HepG2 (cell line): ENCODE measurements around the gene TXNL4B. TPM values are rescaled to one million over a fixed set of nuclear protein-coding genes. Genes with fewer than 3 reads are reported as not detected.

Experiments
- FOXK2 ChIP-seq: fragments of 450-650 bp; IDR thresholded peaks from 2 replicates; pipeline ENCODE4 v1.6.1; 2016
- IRX3 ChIP-seq: sonication (generic); formaldehyde crosslinking; IDR thresholded peaks from 2 replicates; pipeline ENCODE4 v1.8.1; 2023; ENCODE audit warnings: mild to moderate bottlenecking, low read depth, missing genetic modification reagents, borderline replicate concordance
- MED8 ChIP-seq: sonication (generic); formaldehyde crosslinking; IDR thresholded peaks from 2 replicates; pipeline ENCODE4 v1.8.1; 2023; ENCODE audit warnings: mild to moderate bottlenecking, missing genetic modification reagents; ENCODE audit not compliant: insufficient replicate concordance
- PHF21A ChIP-seq: sonication (generic); formaldehyde crosslinking; IDR thresholded peaks from 2 replicates; pipeline ENCODE4 v1.5.0; 2020; ENCODE audit warnings: mild to moderate bottlenecking, missing genetic modification reagents
- SETDB1 ChIP-seq: sonication (generic); formaldehyde crosslinking; IDR thresholded peaks from 2 replicates; pipeline ENCODE4 v1.5.1; 2020; ENCODE audit warnings: missing genetic modification reagents, mild to moderate bottlenecking, borderline replicate concordance
- TCF7 ChIP-seq: sonication (generic); IDR thresholded peaks from 2 replicates; pipeline ENCODE4 v1.6.1; 2016; ENCODE audit warnings: antibody characterized with exemption, low read depth
- ZFYVE20 ChIP-seq: sonication (generic); formaldehyde crosslinking; IDR thresholded peaks from 2 replicates; pipeline ENCODE4 v1.8.0; 2023; ENCODE audit warnings: low read depth, mild to moderate bottlenecking, moderate library complexity, missing genetic modification reagents, borderline replicate concordance
- ZNF224 ChIP-seq: sonication (generic); formaldehyde crosslinking; IDR thresholded peaks from 2 replicates; pipeline ENCODE4 v1.5.0; 2020; ENCODE audit warnings: mild to moderate bottlenecking, missing genetic modification reagents
- ZNF3 ChIP-seq: IDR thresholded peaks from 2 replicates; pipeline ENCODE4 v1.7.0; 2017; ENCODE audit warnings: inconsistent platforms
- ZNF34 ChIP-seq: sonication (generic); formaldehyde crosslinking; IDR thresholded peaks from 2 replicates; pipeline ENCODE4 v1.4.0; 2020; ENCODE audit warnings: mild to moderate bottlenecking, missing genetic modification reagents, borderline replicate concordance
- ZNF382 ChIP-seq: sonication (generic); formaldehyde crosslinking; IDR thresholded peaks from 2 replicates; pipeline ENCODE4 v1.5.0; 2020; ENCODE audit warnings: missing genetic modification reagents, mild to moderate bottlenecking, borderline replicate concordance
- ZNF567 ChIP-seq: sonication (generic); formaldehyde crosslinking; IDR thresholded peaks from 2 replicates; pipeline ENCODE4 v1.8.1; 2023; ENCODE audit warnings: mild to moderate bottlenecking, missing genetic modification reagents, borderline replicate concordance
- polyA plus RNA-seq, 8 experiments: library from polyadenylated mRNA; depleted of rRNA in 3 of 8; stranded (reverse) in 7 of 8; unstranded in 1 of 8; fragments of >200 nt; fragmentation: Illumina TruSeq in 4 of 8; extraction: Trizol in 4 of 8; gene quantifications; 2 replicates each; pipeline versions ENCODE4 v1.2.1 to v1.2.3, GENCODE V29; 2011 to 2016; ENCODE audit warnings: low read depth in 4 of 8, missing spikeins in 1 of 8, mixed read lengths in 1 of 8; ENCODE audit not compliant: insufficient read depth in 1 of 8
- total RNA-seq, 5 experiments: library from RNA; depleted of rRNA; stranded (reverse); fragments of >200 nt; fragmentation: Illumina TruSeq; extraction: Trizol; gene quantifications; 2 replicates each; pipeline ENCODE4 v1.2.3, GENCODE V29; 2016; ENCODE audit warnings: low read depth in 1 of 5
- TF ChIP-seq, protein P1 (sequence below): sonication (generic); formaldehyde crosslinking; IDR thresholded peaks from 2 replicates; pipeline ENCODE4; 2020; ENCODE audit warnings: missing genetic modification reagents, mild to moderate bottlenecking, borderline replicate concordance
- TF ChIP-seq, protein P2 (sequence below): sonication (generic); formaldehyde crosslinking; IDR thresholded peaks from one replicate; pipeline ENCODE4 v1.5.1; 2020; ENCODE audit warnings: mild to moderate bottlenecking, missing genetic modification reagents; ENCODE audit errors: not compliant biosample characterization
- TF ChIP-seq, protein P3 (sequence below): sonication (generic); formaldehyde crosslinking; IDR thresholded peaks from 2 replicates; pipeline ENCODE4 v1.9.0; 2021; ENCODE audit warnings: missing genetic modification reagents, borderline replicate concordance

Gene TXNL4B
- total and polyA plus RNA-seq, 2 of the 13 experiments (the other 11 are each of a cell fraction or from before 2014, with no cell fraction given), result 17.4 to 18.3 TPM

DNA sequence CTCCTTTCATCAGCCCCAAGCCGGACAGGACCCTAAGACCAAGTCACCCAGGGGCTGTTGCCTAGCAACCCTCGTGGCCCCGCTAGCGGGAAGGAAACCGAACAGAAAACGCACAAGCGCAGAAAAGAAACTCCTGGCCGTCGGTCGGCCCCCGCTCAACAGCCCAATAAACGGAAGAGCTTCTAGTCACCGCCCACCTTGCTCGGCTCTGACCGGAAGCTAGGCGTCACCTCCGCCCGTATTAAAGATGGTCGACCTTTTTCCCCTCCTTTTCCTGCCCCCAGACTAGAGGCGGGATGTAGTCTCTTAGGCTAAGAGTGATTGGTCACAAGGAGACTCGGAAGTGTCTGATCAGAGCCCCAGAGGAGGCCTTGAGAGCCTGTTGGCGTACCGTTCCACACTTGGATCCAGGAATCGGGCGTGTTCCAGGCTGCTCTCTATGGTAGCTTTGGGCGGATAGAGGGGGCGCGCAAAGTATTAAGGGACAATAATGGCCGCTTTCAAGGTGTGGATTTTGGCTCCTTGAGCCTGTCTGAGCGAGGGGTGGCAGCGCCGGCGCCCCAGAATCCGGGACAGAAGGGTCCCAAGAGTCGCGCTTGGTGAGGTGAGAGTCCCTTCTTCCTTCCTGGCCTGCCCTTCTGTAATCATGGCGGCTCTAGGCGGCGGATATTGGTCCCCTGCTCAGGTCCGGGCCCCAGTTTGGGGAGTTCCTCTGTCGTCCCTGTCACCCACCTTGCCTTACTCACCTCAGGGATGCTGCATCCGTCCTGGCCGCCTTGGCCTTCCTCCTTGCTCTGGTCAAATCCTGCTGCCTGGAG, at the start of gene TXNL4B, which contains the start of gene DHX38 (continued):
- TF ChIP-seq ZNF382 (CRISPR knock-in tag) (no peak), MED8 (CRISPR knock-in tag) (peak; percentile 14), ZFYVE20 (no peak), ZNF34 (no peak; the same call in 1 of the 2 replicates), FOXK2 (peak; percentile 64), ZNF567 (CRISPR knock-in tag) (peak; percentile 93; the same call in 1 of the 2 replicates), PHF21A (peak; percentile 81; the same call in 1 of the 2 replicates), IRX3 (CRISPR knock-in tag) (no peak), ZNF3 (CRISPR knock-in tag) (no peak), ZNF224 (CRISPR knock-in tag) (0 out of 2 replicates have a peak, but pooled peaks have one; percentile 86), TCF7 (no peak), SETDB1 (no peak)
- TF ChIP-seq, protein P1, sequence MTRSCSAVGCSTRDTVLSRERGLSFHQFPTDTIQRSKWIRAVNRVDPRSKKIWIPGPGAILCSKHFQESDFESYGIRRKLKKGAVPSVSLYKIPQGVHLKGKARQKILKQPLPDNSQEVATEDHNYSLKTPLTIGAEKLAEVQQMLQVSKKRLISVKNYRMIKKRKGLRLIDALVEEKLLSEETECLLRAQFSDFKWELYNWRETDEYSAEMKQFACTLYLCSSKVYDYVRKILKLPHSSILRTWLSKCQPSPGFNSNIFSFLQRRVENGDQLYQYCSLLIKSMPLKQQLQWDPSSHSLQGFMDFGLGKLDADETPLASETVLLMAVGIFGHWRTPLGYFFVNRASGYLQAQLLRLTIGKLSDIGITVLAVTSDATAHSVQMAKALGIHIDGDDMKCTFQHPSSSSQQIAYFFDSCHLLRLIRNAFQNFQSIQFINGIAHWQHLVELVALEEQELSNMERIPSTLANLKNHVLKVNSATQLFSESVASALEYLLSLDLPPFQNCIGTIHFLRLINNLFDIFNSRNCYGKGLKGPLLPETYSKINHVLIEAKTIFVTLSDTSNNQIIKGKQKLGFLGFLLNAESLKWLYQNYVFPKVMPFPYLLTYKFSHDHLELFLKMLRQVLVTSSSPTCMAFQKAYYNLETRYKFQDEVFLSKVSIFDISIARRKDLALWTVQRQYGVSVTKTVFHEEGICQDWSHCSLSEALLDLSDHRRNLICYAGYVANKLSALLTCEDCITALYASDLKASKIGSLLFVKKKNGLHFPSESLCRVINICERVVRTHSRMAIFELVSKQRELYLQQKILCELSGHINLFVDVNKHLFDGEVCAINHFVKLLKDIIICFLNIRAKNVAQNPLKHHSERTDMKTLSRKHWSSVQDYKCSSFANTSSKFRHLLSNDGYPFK (CRISPR knock-in tag), result peak; percentile 99
- TF ChIP-seq, protein P2, sequence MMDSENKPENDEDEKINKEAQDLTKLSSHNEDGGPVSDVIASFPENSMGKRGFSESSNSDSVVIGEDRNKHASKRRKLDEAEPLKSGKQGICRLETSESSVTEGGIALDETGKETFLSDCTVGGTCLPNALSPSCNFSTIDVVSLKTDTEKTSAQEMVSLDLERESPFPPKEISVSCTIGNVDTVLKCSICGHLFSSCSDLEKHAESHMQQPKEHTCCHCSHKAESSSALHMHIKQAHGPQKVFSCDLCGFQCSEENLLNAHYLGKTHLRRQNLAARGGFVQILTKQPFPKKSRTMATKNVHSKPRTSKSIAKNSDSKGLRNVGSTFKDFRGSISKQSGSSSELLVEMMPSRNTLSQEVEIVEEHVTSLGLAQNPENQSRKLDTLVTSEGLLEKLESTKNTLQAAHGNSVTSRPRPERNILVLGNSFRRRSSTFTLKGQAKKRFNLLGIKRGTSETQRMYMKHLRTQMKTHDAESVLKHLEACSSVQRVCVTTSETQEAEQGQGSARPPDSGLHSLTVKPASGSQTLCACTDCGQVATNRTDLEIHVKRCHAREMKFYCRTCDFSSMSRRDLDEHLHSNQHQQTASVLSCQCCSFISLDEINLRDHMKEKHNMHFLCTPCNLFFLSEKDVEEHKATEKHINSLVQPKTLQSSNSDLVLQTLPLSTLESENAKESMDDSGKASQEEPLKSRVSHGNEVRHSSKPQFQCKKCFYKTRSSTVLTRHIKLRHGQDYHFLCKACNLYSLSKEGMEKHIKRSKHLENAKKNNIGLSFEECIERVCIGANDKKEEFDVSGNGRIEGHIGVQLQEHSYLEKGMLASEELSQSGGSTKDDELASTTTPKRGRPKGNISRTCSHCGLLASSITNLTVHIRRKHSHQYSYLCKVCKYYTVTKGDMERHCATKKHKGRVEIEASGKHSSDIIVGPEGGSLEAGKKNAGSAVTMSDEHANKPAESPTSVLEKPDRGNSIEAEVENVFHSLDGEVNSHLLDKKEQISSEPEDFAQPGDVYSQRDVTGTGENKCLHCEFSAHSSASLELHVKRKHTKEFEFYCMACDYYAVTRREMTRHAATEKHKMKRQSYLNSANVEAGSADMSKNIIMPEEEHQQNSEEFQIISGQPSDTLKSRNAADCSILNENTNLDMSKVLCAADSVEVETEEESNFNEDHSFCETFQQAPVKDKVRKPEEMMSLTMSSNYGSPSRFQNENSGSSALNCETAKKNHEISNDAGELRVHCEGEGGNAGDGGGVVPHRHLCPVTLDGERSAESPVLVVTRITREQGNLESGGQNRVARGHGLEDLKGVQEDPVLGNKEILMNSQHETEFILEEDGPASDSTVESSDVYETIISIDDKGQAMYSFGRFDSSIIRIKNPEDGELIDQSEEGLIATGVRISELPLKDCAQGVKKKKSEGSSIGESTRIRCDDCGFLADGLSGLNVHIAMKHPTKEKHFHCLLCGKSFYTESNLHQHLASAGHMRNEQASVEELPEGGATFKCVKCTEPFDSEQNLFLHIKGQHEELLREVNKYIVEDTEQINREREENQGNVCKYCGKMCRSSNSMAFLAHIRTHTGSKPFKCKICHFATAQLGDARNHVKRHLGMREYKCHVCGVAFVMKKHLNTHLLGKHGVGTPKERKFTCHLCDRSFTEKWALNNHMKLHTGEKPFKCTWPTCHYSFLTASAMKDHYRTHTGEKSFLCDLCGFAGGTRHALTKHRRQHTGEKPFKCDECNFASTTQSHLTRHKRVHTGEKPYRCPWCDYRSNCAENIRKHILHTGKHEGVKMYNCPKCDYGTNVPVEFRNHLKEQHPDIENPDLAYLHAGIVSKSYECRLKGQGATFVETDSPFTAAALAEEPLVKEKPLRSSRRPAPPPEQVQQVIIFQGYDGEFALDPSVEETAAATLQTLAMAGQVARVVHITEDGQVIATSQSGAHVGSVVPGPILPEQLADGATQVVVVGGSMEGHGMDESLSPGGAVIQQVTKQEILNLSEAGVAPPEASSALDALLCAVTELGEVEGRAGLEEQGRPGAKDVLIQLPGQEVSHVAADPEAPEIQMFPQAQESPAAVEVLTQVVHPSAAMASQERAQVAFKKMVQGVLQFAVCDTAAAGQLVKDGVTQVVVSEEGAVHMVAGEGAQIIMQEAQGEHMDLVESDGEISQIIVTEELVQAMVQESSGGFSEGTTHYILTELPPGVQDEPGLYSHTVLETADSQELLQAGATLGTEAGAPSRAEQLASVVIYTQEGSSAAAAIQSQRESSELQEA (CRISPR knock-in tag), result peak; percentile 93
- TF ChIP-seq, protein P3, sequence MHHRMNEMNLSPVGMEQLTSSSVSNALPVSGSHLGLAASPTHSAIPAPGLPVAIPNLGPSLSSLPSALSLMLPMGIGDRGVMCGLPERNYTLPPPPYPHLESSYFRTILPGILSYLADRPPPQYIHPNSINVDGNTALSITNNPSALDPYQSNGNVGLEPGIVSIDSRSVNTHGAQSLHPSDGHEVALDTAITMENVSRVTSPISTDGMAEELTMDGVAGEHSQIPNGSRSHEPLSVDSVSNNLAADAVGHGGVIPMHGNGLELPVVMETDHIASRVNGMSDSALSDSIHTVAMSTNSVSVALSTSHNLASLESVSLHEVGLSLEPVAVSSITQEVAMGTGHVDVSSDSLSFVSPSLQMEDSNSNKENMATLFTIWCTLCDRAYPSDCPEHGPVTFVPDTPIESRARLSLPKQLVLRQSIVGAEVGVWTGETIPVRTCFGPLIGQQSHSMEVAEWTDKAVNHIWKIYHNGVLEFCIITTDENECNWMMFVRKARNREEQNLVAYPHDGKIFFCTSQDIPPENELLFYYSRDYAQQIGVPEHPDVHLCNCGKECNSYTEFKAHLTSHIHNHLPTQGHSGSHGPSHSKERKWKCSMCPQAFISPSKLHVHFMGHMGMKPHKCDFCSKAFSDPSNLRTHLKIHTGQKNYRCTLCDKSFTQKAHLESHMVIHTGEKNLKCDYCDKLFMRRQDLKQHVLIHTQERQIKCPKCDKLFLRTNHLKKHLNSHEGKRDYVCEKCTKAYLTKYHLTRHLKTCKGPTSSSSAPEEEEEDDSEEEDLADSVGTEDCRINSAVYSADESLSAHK (CRISPR knock-in tag), result no peak
